BE2C (cell line): ENCODE results near the gene RPS17. TPM values are rescaled to one million over a fixed set of nuclear protein-coding genes. Genes with fewer than 3 reads are reported as not detected.

ENCODE experiments used
- DNase-seq: peaks from one replicate; pipeline ENCODE4 v3.0.0-alpha.2; 2020
- H3K27me3 ChIP-seq: fragments of 250-450 bp; sonication (Bioruptor Pico); 2 replicates; pipeline ENCODE4 v1.5.1; 2020; ENCODE audit warnings: mild to moderate bottlenecking
- H3K36me3 ChIP-seq: fragments of 250-450 bp; sonication (Bioruptor Pico); 2 replicates; pipeline ENCODE4 v1.5.1; 2020; ENCODE audit warnings: mild to moderate bottlenecking
- H3K4me1 ChIP-seq: fragments of 250-450 bp; sonication (Bioruptor Pico); 2 replicates; pipeline ENCODE4 v1.5.1; 2020
- H3K4me3 ChIP-seq: 2 replicates; pipeline ENCODE4 v1.5.1; 2011; ENCODE audit warnings: low read depth, low read length
- H3K9me3 ChIP-seq: fragments of 250-450 bp; sonication (Bioruptor Pico); 2 replicates; pipeline ENCODE4 v1.5.1; 2020
- CTCF ChIP-seq: IDR thresholded peaks from 2 replicates; pipeline ENCODE4 v1.5.1; 2012; ENCODE audit warnings: mild to moderate bottlenecking, low read depth, low read length
- polyA plus RNA-seq: library from polyadenylated mRNA; unstranded; fragments of >200 nt; gene quantifications from one replicate; pipeline ENCODE4 v1.2.1, GENCODE V29; 2012; ENCODE audit warnings: low read depth, missing spikeins; ENCODE audit not compliant: insufficient read length, insufficient read depth

Gene RPS17
- polyA plus RNA-seq, result 1,615 TPM

GRCh38 chr15:82540055-82540983, at the start of gene RPS17:
TSS of gene RPS17 (minus strand) at chr15:82540457. CDS start at chr15:82540428, 29 bp downstream.
- Histone ChIP-seq H3K27me3 (no peaks in the 10 kb centered on the region), H3K36me3 (peaks cover 46% of the 10 kb centered on the region), H3K4me1 (no peaks in the 10 kb centered on the region), H3K4me3 (peak within 1 kb of the TSS; percentile 99), H3K9me3 (no peaks in the 10 kb centered on the region)
- peak; percentile 93 for TF ChIP-seq CTCF
- peak; percentile 96 for DNase-seq

DNA sequence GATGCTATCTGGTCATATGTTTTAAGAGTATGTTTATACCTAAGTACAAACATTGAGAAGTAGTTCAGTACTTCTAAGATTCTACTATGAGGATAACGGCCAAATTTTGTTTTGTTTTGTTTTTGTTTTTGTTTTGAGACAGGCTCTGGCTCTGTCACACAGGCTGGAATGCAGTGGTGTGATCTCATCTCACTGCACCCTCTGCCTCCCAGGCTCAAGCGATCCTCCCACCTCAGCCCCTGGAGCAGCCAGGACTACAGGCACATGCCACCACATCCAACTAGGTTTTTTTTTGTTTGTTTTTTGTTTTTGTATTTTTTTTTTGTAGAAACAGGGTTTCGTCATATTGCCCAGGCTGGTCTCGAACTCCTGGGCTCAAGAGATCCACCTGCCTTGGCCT, 47.5 kb upstream of the RPS17 start:
- no peak for DNase-seq
- no peaks in the 10 kb centered on the region for H3K36me3 ChIP-seq
- no peaks in the 10 kb centered on the region for H3K9me3 ChIP-seq
- H3K4me1 ChIP-seq, result no peaks in the 10 kb centered on the region
- TF ChIP-seq CTCF, result no peak
- peaks cover 63% of the 10 kb centered on the region for H3K27me3 ChIP-seq
- no peak overlapping the region for H3K4me3 ChIP-seq

DNA sequence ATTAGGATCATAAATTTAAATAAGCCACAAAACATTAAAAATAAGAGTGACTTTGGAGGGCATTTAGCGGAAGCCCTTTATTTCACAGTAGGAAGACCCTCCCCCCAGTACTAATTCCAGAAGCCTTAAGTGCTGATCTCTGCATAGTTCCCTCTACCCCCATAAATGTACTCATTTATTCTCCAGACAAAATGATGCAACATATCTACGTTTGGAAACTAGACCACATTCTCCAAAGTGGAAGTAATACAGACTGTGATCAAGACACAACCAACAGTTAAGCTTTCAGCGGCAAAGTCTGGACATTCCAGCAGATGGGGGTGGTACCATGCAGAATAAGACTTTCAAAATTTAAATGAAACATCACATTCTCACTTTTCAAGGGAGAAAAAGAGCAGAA, 44.8 kb upstream of the RPS17 start:
- H3K36me3 ChIP-seq, result no peaks in the 10 kb centered on the region
- no peaks in the 10 kb centered on the region for H3K9me3 ChIP-seq
- peaks cover 74% of the 10 kb centered on the region for H3K27me3 ChIP-seq
- no peaks in the 10 kb centered on the region for H3K4me1 ChIP-seq
- no peak for TF ChIP-seq CTCF
- no peak for DNase-seq
- no peak overlapping the region for H3K4me3 ChIP-seq

DNA sequence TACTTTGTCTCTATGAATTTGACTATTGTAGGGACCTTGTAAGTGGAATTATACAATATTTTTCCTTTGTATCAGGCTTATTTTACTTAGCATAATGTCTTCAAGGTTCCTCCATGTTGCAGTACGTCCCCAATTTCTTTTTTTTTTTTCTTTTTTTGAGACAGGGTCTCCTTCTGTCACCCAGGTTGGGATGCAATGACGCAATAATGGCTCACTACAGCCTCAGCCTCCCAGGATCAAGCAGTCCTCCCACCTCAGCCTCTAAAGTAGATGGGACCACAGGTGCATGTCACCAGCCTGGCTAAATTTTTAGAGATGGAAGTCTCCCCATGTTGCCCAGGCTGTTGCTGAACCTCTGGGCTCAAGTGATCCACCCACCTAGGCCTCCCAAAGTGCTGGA, 40.5 kb upstream of the RPS17 start:
- Histone ChIP-seq H3K9me3 (no peaks in the 10 kb centered on the region), H3K4me3 (no peak overlapping the region), H3K36me3 (no peaks in the 10 kb centered on the region), H3K27me3 (peaks cover 52% of the 10 kb centered on the region), H3K4me1 (no peaks in the 10 kb centered on the region)
- TF ChIP-seq CTCF, result no peak
- no peak for DNase-seq

GRCh38 chr15:82575335-82575734, 35.1 kb upstream of the RPS17 start:
- Histone ChIP-seq H3K36me3 (no peaks in the 10 kb centered on the region), H3K27me3 (peaks cover 17% of the 10 kb centered on the region), H3K4me1 (peaks cover 10% of the 10 kb centered on the region), H3K4me3 (no peak overlapping the region), H3K9me3 (no peaks in the 10 kb centered on the region)
- no peak for TF ChIP-seq CTCF
- DNase-seq, result no peak

DNA sequence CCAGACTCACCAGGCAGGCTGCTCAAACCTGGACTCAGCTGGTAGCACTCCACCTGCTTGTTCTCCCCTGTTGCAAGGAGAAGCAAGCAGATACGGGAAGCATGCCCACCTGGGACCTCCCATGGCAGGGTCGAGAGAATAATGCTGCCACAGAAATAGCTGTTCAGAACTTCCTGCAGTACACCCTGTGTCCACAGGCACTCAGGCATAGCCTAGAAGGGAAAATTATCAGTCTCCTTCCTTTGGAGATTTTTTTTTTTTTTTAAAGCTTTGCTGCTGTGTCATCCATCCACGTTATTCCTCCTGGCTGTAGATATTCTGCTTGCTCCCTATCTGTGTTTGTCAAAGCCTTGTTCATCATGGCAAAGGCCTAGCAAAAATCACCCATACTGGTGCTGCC, 32.7 kb upstream of the RPS17 start:
- TF ChIP-seq CTCF, result no peak
- Histone ChIP-seq H3K4me1 (peaks cover 10% of the 10 kb centered on the region), H3K9me3 (no peaks in the 10 kb centered on the region), H3K36me3 (no peaks in the 10 kb centered on the region), H3K27me3 (peaks cover 5% of the 10 kb centered on the region), H3K4me3 (no peak overlapping the region)
- DNase-seq, result no peak
